ENCODE measurements around the gene FYN.
"Not testable (repeated sequence)": the region's sequence is repeated elsewhere in the genome, so short reads cannot be mapped to it uniquely, and the experiment has no call there.

Gene FYN

DNA sequence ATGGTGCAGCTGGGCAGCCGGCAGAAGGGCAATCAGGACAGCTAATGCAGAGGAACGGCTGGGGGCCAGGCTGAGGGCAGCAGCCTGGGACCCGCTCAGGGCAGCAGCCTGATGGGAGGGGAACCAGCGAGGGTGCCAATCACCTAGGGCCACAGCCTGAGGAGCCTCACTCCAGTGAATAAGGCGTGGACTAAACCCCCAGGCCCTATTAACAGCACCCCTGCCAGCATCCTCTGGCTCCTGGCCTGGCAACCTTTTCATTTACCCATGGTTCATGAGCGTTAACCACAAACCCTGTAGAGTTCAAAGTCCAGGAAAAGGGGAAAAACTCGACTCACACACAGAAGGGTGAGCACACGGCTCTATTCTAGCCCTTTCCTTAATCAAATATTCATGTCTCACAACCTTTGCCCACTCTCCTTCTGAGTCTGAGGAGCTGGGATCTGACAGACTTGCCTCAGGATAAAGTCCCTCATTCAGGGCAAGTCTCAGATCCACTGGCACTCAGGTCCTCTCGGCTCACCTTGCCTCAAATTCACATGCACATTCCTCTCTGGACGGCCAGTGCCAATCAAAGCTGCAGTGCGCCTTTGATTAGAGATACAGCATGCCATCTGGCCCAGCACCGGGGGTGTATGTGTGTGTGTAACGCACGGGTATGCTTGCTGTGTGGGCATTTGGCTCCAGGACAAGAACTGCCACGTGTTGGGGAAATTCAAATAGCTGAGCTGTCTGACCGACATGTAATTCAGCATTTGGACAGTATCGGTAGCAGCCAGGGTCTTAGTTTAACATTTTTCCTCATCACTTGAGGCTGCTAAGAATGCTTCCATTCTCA lies 180.7 kb downstream of the FYN start:
- no peak for DNase-seq
- no peaks in the 10 kb centered on the region for H3K9me3 Mint-ChIP-seq
- peaks cover 97% of the 10 kb centered on the region for H3K36me3 Mint-ChIP-seq (ENCODE audit: low read depth)
- H3K4me1 Mint-ChIP-seq (ENCODE audit: low read depth), result peaks cover 70% of the 10 kb centered on the region
- H3K27ac Mint-ChIP-seq, result peak overlapping the region; percentile 87
- H3K27me3 Mint-ChIP-seq, result no peaks in the 10 kb centered on the region
- no peak overlapping the region for H3K4me3 Mint-ChIP-seq

DNA sequence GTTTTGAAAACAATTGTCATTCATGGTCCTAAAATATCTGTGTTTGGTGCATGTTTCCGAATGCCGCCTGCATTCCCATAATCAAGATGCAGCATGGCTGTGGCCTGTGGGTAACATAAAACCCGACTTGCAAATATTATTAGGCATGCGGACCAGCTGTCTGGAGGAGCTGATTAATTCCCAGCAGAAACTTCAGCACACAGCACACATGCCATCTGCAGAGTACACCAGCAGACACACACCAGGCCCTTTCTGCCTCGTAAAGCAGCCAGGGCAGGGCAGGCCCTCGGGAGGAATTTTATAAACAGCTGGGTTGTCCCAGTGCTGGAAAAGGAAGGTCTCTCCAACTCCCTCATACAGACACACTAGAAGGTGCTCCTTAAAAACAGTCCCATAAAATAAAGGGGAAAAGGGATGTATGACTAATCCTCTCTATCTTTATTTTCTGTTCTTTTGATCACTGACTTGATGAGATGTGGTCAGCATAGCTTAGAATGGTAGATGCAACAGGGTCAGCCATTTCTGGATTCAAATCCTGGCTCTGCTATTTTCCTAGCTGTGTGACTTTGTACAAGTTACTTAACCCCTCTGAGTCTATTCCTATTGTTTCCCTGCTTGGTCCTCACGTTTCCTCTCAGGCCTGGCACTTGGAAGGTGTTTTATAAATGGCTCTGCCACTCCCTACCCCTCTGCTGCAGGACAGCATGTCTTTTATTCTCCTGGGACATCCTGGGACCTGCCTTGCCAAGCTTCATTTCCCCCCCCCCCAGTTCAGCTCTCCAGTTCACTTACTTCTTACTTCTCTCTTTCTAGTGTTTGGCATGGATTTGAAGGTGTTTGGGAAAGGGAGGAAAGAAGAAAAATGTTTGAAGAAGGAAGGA lies 181.7 kb downstream of the FYN start:
- Mint-ChIP-seq H3K4me1 (ENCODE audit: low read depth) (peaks cover 74% of the 10 kb centered on the region), H3K36me3 (ENCODE audit: low read depth) (peaks cover 98% of the 10 kb centered on the region), H3K4me3 (no peak overlapping the region), H3K9me3 (no peaks in the 10 kb centered on the region), H3K27me3 (no peaks in the 10 kb centered on the region), H3K27ac (peak overlapping the region; percentile 23)
- DNase-seq, result no peak

DNA sequence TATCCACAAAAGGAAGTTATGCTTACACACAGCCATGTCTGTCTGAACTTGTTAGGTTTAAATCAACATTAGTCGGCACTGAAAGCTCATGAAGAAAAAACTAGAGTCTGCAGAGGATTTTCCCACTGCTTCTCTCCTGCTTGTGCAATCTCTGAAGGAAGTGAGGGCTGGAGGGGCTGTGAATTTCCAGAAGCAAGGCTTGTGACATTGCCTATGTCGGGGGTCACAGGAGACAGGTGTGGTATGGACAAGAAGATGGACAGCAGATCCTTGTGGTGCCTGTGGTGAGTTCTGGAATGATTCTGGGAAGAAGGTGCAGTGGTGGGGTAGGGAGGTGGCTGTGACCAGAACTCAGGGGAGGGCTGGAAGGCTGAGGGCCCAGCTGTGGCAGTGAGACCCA lies 183.3 kb downstream of the FYN start:
- no peak for DNase-seq
- Mint-ChIP-seq H3K27ac (peak overlapping the region; percentile 23), H3K9me3 (no peaks in the 10 kb centered on the region), H3K27me3 (no peaks in the 10 kb centered on the region), H3K4me3 (no peak overlapping the region), H3K36me3 (ENCODE audit: low read depth) (peaks cover 99% of the 10 kb centered on the region), H3K4me1 (ENCODE audit: low read depth) (peaks cover 77% of the 10 kb centered on the region)

DNA sequence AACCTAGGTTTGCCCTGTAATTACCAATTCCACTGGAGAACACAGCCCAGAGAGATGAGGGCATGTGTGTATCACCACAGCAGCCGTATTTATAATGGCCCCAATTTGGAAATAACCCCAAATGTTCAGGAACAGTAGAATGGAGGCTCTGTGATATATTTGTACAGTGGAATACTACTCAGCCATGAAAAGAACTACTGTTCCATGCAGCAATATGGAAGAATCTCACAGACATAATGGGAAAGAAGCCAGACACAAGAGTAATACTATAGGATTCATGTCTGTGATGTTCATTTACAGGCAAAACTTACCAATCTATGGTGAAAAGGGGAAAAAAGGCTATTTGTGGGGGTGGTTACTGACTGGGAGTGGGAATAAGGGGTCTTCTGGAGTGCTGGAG lies 183.8 kb downstream of the FYN start:
- no peaks in the 10 kb centered on the region for H3K27me3 Mint-ChIP-seq
- peaks cover 78% of the 10 kb centered on the region for H3K4me1 Mint-ChIP-seq (ENCODE audit: low read depth)
- DNase-seq, result no peak
- H3K4me3 Mint-ChIP-seq, result no peak overlapping the region
- H3K9me3 Mint-ChIP-seq, result no peaks in the 10 kb centered on the region
- H3K27ac Mint-ChIP-seq, result peak overlapping the region; percentile 23
- peaks cover 99% of the 10 kb centered on the region for H3K36me3 Mint-ChIP-seq (ENCODE audit: low read depth)

DNA sequence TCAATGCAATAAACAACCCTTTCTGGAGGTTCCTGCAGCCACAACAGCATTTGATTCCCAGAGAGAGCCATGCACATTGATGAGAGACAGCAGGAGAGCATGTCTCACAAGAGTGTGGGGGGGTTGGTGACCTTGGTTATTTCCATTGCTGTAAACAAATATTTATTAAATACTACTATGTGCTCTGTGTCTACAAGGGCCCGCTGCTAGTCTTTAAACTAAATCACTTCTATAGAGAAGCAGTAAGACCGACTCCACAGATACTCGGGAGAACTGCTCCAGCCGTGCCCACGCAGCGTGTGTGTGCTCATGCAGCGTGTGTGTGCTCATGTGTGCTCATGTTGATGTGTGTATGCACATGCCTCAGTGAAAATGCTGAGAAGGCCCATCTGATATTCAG lies 184.9 kb downstream of the FYN start:
- DNase-seq, result no peak
- Mint-ChIP-seq H3K9me3 (no peaks in the 10 kb centered on the region), H3K27ac (peak overlapping the region; percentile 75), H3K36me3 (ENCODE audit: low read depth) (peaks cover 99% of the 10 kb centered on the region), H3K27me3 (no peaks in the 10 kb centered on the region), H3K4me3 (no peak overlapping the region), H3K4me1 (ENCODE audit: low read depth) (peaks cover 77% of the 10 kb centered on the region)

DNA sequence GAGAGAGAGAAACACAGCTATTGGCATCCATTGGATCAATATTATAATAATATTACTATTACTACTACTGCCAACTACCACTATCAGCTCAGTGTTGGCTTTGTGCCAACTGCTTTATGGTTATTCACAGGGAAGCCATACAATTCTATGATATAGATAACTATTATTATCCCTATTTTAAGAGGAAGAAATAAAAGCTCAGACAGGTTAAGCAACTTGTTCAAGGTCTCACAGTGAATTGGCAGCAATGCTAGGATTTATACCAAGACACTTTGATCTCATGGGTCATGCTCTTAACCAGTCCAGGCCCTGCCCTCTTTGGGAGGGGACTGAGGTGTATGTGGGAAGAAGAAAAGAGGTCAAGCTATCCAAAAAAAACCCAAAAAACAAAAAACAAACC lies 185.6 kb downstream of the FYN start:
- no peaks in the 10 kb centered on the region for H3K9me3 Mint-ChIP-seq
- peaks cover 74% of the 10 kb centered on the region for H3K4me1 Mint-ChIP-seq (ENCODE audit: low read depth)
- H3K27me3 Mint-ChIP-seq, result no peaks in the 10 kb centered on the region
- peaks cover 99% of the 10 kb centered on the region for H3K36me3 Mint-ChIP-seq (ENCODE audit: low read depth)
- no peak for DNase-seq
- H3K4me3 Mint-ChIP-seq, result no peak overlapping the region
- peak overlapping the region; percentile 75 for H3K27ac Mint-ChIP-seq

DNA sequence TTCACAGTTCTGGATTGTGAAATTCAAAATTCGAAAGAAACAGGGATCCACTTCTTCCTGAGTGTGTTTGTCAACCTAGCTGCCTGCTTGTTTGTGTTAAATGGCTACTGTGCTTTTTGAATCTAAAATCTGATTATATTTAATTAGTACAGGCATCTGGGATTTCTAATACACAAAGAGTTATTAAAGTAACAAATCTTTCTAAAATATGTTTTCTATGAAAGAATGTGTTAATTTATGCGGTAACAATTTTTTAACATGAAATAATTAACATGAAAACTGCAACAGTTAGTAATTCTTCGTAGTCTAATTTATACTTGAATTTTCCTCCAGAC lies 186.4 kb downstream of the FYN start:
- no peak overlapping the region for H3K4me3 Mint-ChIP-seq
- no peaks in the 10 kb centered on the region for H3K9me3 Mint-ChIP-seq
- H3K36me3 Mint-ChIP-seq (ENCODE audit: low read depth), result peaks cover 99% of the 10 kb centered on the region
- no peaks in the 10 kb centered on the region for H3K27me3 Mint-ChIP-seq
- H3K27ac Mint-ChIP-seq, result peak overlapping the region; percentile 79
- H3K4me1 Mint-ChIP-seq (ENCODE audit: low read depth), result peaks cover 78% of the 10 kb centered on the region
- DNase-seq, result no peak

DNA sequence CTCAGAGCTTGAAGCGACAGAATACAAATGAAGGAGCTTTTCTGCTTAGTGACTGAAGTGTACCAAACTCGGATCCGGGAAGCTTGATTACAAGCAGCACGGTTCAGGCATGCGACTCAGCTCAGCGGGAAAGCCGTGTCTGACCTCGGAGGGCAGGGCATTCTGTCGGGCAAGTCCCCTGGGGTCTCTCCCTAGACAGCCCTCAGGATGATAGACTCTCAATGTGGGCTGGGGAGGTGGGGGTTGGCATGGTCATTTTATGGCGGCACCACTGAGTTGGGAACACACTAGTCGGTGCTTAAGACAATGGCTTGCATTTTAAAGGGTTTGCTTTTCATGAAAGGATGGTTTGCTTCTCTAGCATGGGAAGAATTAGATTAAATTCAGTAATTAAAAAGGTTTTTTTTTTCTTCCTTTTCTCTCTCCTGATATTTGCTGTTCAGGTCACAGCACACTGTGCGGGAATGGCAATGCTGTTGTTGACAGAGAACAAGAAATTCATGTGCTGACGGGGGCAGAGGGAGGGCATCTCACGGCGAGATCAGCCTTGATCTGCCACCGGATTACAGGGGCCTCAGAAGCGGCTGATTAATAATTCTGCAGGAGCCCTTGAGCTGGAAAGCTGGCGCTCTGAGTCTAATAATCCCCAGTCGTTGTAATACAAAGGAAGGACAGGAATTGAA lies 186.9 kb downstream of the FYN start:
- no peak for DNase-seq
- Mint-ChIP-seq H3K36me3 (ENCODE audit: low read depth) (peaks cover 99% of the 10 kb centered on the region), H3K27me3 (no peaks in the 10 kb centered on the region), H3K9me3 (no peaks in the 10 kb centered on the region), H3K4me3 (no peak overlapping the region), H3K27ac (peak overlapping the region; percentile 79), H3K4me1 (ENCODE audit: low read depth) (peaks cover 79% of the 10 kb centered on the region)

DNA sequence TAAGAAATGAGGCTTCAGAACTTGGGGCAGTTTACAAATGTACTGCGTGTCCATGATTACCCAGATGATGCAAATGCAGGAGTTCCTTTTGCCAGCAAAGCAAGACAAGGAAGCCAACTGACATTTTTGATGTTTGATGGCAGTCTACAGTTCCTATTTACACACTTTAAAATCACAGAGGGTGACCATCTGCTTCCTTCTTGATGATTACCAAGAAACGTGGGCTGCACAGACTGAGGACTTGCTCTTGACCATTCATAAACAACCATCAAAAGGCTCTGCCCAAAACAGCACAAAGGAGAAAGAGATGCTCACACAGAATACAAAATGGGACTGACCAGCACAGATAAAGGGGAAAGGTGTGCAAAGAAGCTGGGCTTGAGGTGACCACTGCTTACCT lies 187.7 kb downstream of the FYN start:
- Mint-ChIP-seq H3K27ac (peak overlapping the region; percentile 79), H3K27me3 (no peaks in the 10 kb centered on the region), H3K9me3 (no peaks in the 10 kb centered on the region), H3K4me3 (no peak overlapping the region), H3K4me1 (ENCODE audit: low read depth) (peaks cover 79% of the 10 kb centered on the region), H3K36me3 (ENCODE audit: low read depth) (peaks cover 97% of the 10 kb centered on the region)
- DNase-seq, result no peak

DNA sequence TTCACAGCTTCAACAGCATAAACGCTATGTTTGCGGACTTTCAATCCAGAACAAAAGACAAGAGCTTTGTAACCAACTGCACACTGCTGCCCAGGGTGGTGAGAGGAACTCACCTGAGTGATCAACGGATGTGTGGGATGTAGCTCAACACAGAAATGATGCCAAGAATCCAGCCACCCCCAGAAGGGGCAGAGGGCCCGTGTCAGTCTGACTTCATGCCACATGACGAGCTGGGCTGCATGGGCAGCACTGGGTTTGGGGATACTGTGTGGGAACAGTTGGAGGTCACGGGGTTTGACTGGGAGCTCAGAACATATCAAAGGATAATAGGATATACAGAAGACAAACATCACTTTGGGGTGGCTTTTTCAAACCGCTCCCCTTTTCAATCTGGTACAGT lies 188.2 kb downstream of the FYN start:
- H3K9me3 Mint-ChIP-seq, result no peaks in the 10 kb centered on the region
- H3K36me3 Mint-ChIP-seq (ENCODE audit: low read depth), result peaks cover 97% of the 10 kb centered on the region
- no peak for DNase-seq
- H3K27ac Mint-ChIP-seq, result peak overlapping the region; percentile 79
- no peak overlapping the region for H3K4me3 Mint-ChIP-seq
- H3K27me3 Mint-ChIP-seq, result no peaks in the 10 kb centered on the region
- peaks cover 82% of the 10 kb centered on the region for H3K4me1 Mint-ChIP-seq (ENCODE audit: low read depth)

DNA sequence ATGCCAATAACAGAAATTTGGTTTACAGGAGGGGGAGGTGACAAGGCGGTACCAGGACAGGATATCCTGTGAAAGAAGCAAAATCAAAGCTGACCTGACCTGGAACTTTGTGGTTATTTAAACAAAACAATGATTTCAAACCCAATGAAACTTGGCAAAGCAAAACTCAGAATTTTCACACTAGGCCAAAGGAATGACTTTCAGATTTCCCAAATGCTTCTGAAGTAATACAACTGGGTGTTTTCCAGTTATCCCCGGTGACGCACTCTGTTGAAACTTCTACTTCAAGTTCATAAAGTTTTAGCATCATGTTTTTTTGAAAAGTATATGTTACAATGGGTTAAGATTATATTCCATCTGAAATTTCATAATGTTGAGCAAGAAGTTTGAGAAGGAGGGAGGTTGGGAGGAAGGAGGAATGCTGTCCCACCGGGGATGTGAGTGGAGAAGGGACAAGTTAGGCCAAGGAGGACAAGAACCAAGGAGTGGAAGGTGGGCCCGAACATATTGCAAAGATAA lies 189.4 kb downstream of the FYN start:
- no peaks in the 10 kb centered on the region for H3K27me3 Mint-ChIP-seq
- DNase-seq, result no peak
- H3K4me3 Mint-ChIP-seq, result no peak overlapping the region
- H3K27ac Mint-ChIP-seq, result peak overlapping the region; percentile 79
- H3K36me3 Mint-ChIP-seq (ENCODE audit: low read depth), result peaks cover 97% of the 10 kb centered on the region
- peaks cover 84% of the 10 kb centered on the region for H3K4me1 Mint-ChIP-seq (ENCODE audit: low read depth)
- no peaks in the 10 kb centered on the region for H3K9me3 Mint-ChIP-seq

DNA sequence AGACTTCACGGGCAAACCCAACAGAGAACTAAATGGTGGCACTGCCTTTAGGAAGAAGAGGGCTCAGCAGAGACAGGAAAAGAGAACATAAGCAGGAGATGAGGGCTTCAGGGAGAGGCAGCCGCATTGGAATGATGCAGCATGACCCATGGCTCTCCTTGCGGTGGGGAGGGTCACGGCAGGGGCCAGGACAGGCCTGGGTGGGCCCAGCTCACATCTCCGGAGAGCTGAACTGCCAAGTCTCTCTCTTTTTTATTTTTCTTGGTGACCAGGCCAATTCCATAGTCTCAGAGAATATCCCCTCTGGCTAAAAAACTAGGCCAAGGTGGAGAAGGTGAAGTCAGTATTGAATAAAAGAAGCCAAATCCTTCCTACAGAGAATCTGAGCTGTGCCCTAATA lies 190.1 kb downstream of the FYN start:
- peak overlapping the region; percentile 79 for H3K27ac Mint-ChIP-seq
- no peaks in the 10 kb centered on the region for H3K27me3 Mint-ChIP-seq
- no peaks in the 10 kb centered on the region for H3K9me3 Mint-ChIP-seq
- H3K36me3 Mint-ChIP-seq (ENCODE audit: low read depth), result peaks cover 97% of the 10 kb centered on the region
- H3K4me1 Mint-ChIP-seq (ENCODE audit: low read depth), result peaks cover 87% of the 10 kb centered on the region
- no peak overlapping the region for H3K4me3 Mint-ChIP-seq
- no peak for DNase-seq

DNA sequence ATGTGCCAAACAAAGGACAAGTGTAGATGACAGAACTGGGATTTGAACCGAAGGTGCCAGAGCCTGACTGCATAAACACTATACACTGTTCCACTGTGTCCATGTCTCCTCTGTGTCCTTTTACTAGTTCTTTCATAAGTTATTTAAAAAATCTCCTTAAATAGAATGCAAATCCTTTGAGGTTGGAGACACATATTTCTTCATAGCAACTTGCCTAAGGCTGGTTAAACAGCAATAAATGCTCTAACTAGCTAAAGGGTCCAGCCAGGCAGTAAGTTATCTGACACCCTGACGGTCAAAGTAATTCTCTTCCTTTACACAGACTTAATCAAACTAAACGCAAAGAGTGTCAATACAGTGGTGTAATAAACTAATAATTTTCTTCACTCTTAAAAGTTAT lies 191.4 kb downstream of the FYN start:
- Mint-ChIP-seq H3K4me1 (ENCODE audit: low read depth) (peaks cover 88% of the 10 kb centered on the region), H3K36me3 (ENCODE audit: low read depth) (peaks cover 98% of the 10 kb centered on the region)

DNA sequence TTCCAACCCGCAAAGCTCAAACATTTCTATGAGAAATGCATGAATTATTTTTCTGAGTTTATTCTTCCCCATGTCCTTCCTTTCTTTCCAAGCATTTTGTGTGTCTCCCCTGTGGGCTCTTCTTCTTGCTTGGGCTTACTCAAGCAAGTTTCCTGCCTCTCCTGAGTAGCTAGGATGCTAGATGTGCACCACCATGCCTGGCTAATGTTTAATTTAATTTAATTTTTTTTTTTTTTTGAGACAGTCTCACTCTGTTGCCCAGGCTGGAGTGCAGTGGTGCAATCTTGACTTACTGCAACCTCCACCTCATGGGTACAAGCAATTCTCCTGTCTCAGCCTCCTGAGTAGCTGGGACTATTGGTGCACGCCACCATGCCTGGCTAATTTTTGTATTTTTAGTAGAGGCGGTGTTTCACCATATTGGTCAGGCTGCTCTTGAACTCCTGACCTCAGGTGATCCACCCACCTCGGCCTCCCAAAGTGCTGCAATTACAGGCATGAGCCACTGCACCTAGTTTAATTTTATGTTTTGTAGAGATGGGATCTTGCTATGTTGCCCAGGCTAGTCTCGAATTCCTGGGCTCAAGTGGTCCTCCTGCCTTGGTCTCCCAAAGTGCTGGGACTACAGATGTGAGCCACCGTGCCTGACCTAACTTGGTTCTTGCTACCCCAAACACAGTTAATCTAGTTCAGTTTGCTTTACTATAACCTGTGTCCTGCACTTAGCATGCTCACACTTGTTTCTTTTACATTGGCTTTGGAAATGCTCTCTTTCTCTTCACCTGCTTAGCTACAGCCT lies 192.2 kb downstream of the FYN start:
- peak overlapping the region; percentile 53 for H3K27ac Mint-ChIP-seq
- not testable (repeated sequence) for H3K27me3 Mint-ChIP-seq

More for the DNA sequence above, 191.4 kb downstream of the FYN start:
- H3K9me3 Mint-ChIP-seq, result no peaks in the 10 kb centered on the region
- peak overlapping the region; percentile 79 for H3K27ac Mint-ChIP-seq
- no peak for DNase-seq
- no peak overlapping the region for H3K4me3 Mint-ChIP-seq
- no peaks in the 10 kb centered on the region for H3K27me3 Mint-ChIP-seq

More for the DNA sequence above, 192.2 kb downstream of the FYN start:
- not testable (repeated sequence) for H3K9me3 Mint-ChIP-seq, H3K4me3 Mint-ChIP-seq, DNase-seq
- H3K4me1 Mint-ChIP-seq (ENCODE audit: low read depth), result peaks cover 85% of the 10 kb centered on the region
- peaks cover 97% of the 10 kb centered on the region for H3K36me3 Mint-ChIP-seq (ENCODE audit: low read depth)
